ENCODE data around the gene TRPM5.

The TRPM5 gene

GRCh38 chr11:2436013-2436520 lies 8.2 kb downstream of the TRPM5 start:
- DNase-seq (ENCODE audit: low spot score), result no peak

- no peak for DNase-seq (ENCODE audit: low spot score)
Observed at GRCh38 chr11:2435288-2436012, 8.9 kb downstream of the TRPM5 start.

- DNase-seq (ENCODE audit: low spot score), result no peak
Observed at GRCh38 chr11:2434506-2435255, 9.6 kb downstream of the TRPM5 start.

GRCh38 chr11:2434008-2434407 lies 10.3 kb downstream of the TRPM5 start:
- no peak for DNase-seq (ENCODE audit: low spot score)

GRCh38 chr11:2433106-2433925 lies 11.0 kb downstream of the TRPM5 start:
- DNase-seq (ENCODE audit: low spot score), result no peak

GRCh38 chr11:2432628-2433071 lies 11.7 kb downstream of the TRPM5 start:
- no peak for DNase-seq (ENCODE audit: low spot score)

- DNase-seq (ENCODE audit: low spot score), result no peak
Observed at GRCh38 chr11:2432171-2432621, 12.1 kb downstream of the TRPM5 start.

- DNase-seq (ENCODE audit: low spot score), result no peak
Observed at GRCh38 chr11:2431395-2431794, 12.9 kb downstream of the TRPM5 start.

GRCh38 chr11:2428322-2428795 lies 16.0 kb downstream of the TRPM5 start:
- peak; percentile 77 for DNase-seq (ENCODE audit: low spot score)

- DNase-seq (ENCODE audit: low spot score), result no peak
Observed at GRCh38 chr11:2427721-2428321, 16.5 kb downstream of the TRPM5 start.

GRCh38 chr11:2426826-2427521 lies 17.3 kb downstream of the TRPM5 start:
- no peak for DNase-seq (ENCODE audit: low spot score)

- no peak for DNase-seq (ENCODE audit: low spot score)
Observed at GRCh38 chr11:2426221-2426620, 18.1 kb downstream of the TRPM5 start.

- no peak for DNase-seq (ENCODE audit: low spot score)
Observed at GRCh38 chr11:2425506-2425905, 18.8 kb downstream of the TRPM5 start.

- DNase-seq (ENCODE audit: low spot score), result no peak
Observed at GRCh38 chr11:2424811-2425495, 19.4 kb downstream of the TRPM5 start.

- DNase-seq (ENCODE audit: low spot score), result no peak
Observed at GRCh38 chr11:2423157-2424025, 20.9 kb downstream of the TRPM5 start.

GRCh38 chr11:2422461-2423156 lies 21.7 kb downstream of the TRPM5 start:
- no peak for DNase-seq (ENCODE audit: low spot score)

- no peak for DNase-seq (ENCODE audit: low spot score)
Observed at GRCh38 chr11:2421996-2422395, 22.3 kb downstream of the TRPM5 start.

- DNase-seq (ENCODE audit: low spot score), result no peak
Observed at GRCh38 chr11:2421226-2421994, 22.9 kb downstream of the TRPM5 start.

Data from AG20443 (cell line).